ENCODE measurements around the gene RAD52.
A peak's percentile ranks its signal among the peaks of the same experiment; 100 is the strongest.

Gene RAD52

GRCh38 chr12:949453-950191 is at the start of gene RAD52:
RAD52 (minus strand) TSS chr12:949694; CDS start chr12:933058, 16,636 bp downstream.
- H3K4me3 ChIP-seq (ENCODE audit: low read depth, low read length), result peak within 1 kb of the TSS; percentile 87
- TF ChIP-seq CTCF (IDR thresholded peaks at IDR 0.05; ENCODE audit: borderline replicate concordance, insufficient read depth, low read depth, low read length), result peak; percentile 84

- TF ChIP-seq CTCF (IDR thresholded peaks at IDR 0.05; ENCODE audit: borderline replicate concordance, insufficient read depth, low read depth, low read length), result no peak
Observed at GRCh38 chr12:998020-998874, 48.8 kb upstream of the RAD52 start.

GRCh38 chr12:997505-997904 is 48.0 kb upstream of the RAD52 start:
- no peak for TF ChIP-seq CTCF (IDR thresholded peaks at IDR 0.05; ENCODE audit: borderline replicate concordance, insufficient read depth, low read depth, low read length)
- no peak overlapping the region for H3K4me3 ChIP-seq (ENCODE audit: low read depth, low read length)

More at GRCh38 chr12:998020-998874, 48.8 kb upstream of the RAD52 start:
- no peak overlapping the region for H3K4me3 ChIP-seq (ENCODE audit: low read depth, low read length)

- no peak for TF ChIP-seq CTCF (IDR thresholded peaks at IDR 0.05; ENCODE audit: borderline replicate concordance, insufficient read depth, low read depth, low read length)
- no peak overlapping the region for H3K4me3 ChIP-seq (ENCODE audit: low read depth, low read length)
Observed at GRCh38 chr12:996881-997280, 47.4 kb upstream of the RAD52 start.

GRCh38 chr12:992647-993046 is 43.2 kb upstream of the RAD52 start:
- no peak for TF ChIP-seq CTCF (IDR thresholded peaks at IDR 0.05; ENCODE audit: borderline replicate concordance, insufficient read depth, low read depth, low read length)
- no peak overlapping the region for H3K4me3 ChIP-seq (ENCODE audit: low read depth, low read length)

- no peak for TF ChIP-seq CTCF (IDR thresholded peaks at IDR 0.05; ENCODE audit: borderline replicate concordance, insufficient read depth, low read depth, low read length)
- peak overlapping the region; percentile 84 for H3K4me3 ChIP-seq (ENCODE audit: low read depth, low read length)
Observed at GRCh38 chr12:991350-992333, 42.1 kb upstream of the RAD52 start.
